DMS114 treated with DMSO at 0.1 percent for 48 hours (cell line): ENCODE results near the gene OR51B4.
"Not testable (repeated sequence)": the region's sequence is repeated elsewhere in the genome, so short reads cannot be mapped to it uniquely, and the experiment has no call there.

ENCODE experiments used
- DNase-seq: peaks from one replicate; lab custom pipeline; 2025; ENCODE audit not compliant: unreplicated experiment; lab: John Stamatoyannopoulos, UW

The OR51B4 gene, protein sequence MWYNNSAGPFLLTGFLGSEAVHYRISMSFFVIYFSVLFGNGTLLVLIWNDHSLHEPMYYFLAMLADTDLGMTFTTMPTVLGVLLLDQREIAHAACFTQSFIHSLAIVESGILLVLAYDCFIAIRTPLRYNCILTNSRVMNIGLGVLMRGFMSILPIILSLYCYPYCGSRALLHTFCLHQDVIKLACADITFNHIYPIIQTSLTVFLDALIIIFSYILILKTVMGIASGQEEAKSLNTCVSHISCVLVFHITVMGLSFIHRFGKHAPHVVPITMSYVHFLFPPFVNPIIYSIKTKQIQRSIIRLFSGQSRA

DNA sequence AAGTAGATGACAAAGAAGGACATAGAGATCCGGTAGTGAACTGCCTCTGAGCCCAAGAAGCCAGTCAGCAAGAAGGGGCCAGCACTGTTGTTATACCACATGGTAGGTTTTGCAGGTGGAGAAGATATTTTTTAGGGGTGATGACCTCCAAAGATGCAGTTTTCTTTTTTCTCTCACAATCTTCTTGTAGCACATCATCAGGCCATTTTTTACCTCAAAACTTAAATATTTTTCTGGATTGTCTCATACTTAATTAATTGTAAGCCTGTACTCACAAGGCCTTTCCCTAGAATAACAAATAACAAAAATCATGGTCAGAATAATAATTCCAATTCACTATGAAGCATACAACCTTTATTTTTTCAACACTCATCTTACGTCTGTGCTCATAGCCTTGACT, at the start of gene OR51B4:
TSS of gene OR51B4 (minus strand) at position 101 of the 400 bp plus-strand sequence. CDS start at position 101, 0 bp downstream.
- no peak for DNase-seq

DNA sequence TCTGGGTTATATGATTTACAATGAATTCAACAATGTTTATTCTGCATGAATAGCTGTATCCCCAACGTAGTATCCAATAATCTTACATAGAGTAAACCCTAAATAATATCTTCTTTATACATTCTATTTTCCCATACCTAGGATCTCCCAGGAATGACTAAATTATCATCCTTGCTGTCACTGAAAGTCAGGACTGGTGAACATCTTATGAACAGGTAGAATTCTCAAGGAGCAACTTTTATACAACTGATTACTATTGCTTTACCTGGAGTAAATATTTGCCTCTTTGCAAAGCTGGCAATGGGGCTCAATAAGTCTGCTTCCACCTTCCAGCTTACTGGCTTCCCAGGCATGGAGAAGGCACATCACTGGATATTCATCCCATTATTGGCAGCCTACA, 49.5 kb upstream of the OR51B4 start, which contains the start of gene OR51B6:
TSS of gene OR51B6 (plus strand) at position 301 of the 400 bp plus-strand sequence. CDS start at position 301, 0 bp downstream.
- DNase-seq: no peak

DNA sequence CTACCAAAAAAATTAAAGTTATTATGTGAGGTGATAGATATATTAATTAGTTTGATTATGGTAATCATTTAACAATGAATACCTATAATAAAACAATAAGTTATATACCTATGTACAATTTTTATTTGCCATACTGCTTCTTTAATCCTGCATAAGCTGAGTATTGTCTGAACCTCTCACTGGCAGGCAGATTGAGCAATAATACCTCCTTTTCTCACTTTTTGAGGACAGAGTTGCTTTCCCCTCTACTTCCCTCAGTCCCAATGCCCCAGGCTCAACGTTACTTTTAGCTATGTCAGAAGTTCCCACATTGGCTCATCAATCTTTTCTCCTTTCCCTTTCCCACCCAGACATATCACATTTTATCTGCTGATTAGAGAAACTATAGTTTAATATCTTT, 47.8 kb upstream of the OR51B4 start:
- no peak for DNase-seq

DNA sequence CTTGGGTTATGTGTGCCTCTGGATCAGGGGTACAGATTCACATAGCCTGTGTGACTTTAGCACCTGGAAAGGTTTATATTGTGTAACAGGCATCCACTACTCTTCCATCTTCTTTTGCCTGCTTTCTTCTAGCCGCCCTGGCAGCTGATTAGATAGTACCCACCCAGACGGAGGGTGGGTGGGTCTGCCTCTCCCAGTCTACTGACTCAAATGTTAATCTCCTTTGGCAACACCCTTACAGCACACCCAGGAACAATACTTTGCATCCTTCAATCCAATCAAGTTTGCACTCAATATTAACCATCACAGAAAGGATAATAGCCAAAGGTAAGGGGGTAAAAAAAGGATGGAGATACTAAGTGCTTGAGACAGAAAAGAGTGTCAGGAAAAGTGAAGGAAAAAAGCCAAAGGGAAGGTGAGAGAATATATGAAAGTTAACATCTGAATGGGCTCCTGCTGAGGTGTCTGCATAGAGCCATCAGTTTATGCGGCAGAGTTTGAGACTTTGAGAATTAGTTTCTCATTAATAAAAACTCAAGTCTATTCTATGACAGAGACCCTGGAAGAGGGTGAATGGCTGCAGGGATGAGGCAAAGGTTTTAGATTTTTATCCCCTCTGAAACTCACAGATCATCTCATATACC, 46.9 kb upstream of the OR51B4 start:
- no peak for DNase-seq

DNA sequence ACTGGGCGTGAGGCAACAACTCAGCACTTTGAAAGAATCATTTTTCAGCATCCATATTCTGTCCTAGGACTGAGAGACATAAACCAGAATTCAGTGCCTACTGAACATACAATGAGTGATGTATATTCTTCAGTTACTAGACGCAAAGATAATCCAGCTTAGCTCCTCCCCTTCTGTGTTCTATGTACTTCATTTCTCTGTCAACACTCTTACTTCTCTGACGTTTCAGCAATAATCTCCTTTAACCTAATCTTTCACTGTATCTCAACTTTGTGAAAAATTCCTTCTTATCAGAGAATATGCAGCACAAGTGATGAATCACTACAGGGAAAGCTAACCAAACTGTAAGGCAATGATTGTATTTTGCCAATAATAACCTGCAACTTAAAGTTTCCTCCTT, 44.1 kb upstream of the OR51B4 start:
- DNase-seq: no peak

DNA sequence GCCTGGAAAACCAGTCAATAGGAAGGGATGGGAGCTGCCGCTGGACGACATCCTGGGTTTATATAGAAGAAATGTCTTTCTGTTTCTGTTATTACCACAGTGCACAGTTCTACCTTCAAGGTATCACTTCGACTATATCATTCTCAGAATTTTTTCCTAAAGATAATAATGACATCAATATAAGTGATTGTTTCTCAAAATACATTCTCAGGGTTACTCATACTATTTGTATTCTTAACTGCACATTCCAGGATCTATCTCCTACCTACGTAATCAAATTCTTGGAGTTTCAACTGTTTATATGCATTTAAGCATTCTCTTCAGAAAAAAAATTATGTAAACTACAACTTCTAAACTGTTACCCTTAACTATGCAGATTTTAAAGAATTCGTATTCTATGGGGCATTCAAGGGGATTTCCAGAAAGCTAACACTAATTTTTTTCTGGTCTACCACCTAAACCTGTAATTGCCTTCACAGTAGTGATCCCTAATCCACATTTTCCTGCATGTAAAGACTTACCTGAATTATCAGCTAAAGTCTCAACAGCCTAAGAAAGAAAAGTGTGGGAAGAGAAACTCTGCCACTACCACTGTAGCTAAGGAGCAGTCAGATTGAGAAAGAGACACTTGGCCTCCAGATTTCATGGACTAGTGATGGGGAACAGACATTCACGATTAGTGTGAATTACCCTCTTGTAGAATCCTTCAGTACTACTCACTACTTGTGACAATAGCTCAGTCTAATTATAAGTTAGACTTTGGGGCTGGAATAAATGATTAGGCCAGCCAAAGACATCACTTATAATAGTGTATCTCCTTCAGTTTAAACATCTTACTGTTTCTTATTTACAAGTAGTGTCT, 42.0 kb upstream of the OR51B4 start, which contains the start of gene OR51B5:
TSS of gene OR51B5 (minus strand) at position 51 of the 862 bp plus-strand sequence. CDS start at position 51, 0 bp downstream.
- DNase-seq: no peak

DNA sequence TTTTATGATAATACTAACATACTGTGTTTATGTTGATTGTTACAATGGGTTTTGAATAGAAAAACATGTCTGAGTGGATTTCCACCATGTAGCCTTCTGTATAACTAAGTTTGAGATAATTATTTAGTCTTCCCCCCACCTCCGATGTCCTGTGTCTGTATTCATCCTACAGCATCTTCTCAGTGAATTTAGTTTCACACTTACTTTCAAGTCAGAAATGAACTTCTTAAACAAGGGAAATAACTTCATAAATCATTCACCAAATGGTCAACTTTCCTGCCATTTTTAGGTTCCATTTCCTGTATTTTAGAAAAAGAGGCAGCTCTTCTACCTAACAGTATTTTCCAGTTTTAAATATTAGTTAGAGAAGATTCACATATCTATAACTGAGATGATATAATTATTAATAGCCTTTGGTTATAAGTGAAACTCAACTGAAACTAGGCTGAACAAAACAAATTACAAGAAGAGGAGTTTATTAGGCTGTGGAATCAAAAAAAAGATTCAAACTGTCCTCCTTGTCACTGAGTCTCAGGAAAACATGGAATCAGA, 38.1 kb upstream of the OR51B4 start:
- no peak for DNase-seq

DNA sequence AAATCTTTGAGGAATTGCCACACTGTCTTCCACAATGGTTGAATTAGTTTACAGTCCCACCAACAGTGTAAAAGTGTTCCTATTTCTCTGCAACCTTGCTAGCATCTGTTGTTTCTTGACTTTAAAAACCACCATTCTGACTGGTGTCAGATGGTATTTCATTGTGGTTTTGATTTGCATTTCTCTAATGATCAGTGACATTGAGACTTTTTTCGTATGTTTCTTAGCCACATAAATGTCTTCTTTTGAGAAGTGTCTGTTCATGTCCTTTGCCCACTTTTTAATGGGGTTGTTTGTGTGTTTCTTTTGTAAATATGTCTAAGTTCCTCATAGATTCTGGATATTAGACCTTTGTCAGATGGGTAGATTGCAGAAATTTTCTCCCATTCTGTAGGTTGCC, 35.5 kb upstream of the OR51B4 start:
- not testable (repeated sequence) for DNase-seq

DNA sequence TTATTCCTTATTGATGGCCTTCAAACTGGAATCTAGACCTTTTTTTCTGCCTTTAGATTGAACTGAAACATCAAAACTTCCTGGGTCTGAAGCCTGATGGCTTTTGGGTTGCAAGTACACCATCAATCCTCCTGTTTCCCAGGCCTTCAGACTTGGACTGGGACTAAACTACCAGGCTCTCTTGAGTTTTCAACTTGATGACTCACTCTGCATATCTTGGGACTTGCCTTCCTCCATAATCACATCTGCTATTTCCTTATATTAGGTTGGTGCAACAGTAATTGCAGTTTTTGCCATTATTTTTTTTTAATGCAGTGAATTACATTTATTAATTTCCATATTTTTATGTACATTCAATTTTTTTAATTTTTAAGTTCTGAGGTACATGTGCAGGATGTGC, 34.6 kb upstream of the OR51B4 start:
- no peak for DNase-seq

DNA sequence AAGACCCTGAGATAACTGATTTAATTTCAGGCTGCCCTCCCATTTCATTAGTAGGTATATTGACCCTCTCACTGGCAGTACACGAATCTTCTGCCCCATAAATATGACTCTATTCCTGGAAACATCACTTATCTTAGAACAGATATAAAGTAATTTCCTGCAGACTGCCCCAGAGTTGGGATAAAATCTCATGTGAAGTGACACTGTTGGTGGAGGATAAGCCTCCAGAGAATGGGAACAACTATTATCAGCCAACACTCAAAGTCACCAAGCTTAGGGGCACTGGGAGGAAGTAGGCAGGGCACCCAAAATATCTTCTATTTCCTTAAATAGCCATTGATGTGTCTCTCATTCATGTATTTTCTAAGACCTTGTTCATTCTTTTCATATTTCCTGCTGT, 33.4 kb upstream of the OR51B4 start:
- DNase-seq: no peak

DNA sequence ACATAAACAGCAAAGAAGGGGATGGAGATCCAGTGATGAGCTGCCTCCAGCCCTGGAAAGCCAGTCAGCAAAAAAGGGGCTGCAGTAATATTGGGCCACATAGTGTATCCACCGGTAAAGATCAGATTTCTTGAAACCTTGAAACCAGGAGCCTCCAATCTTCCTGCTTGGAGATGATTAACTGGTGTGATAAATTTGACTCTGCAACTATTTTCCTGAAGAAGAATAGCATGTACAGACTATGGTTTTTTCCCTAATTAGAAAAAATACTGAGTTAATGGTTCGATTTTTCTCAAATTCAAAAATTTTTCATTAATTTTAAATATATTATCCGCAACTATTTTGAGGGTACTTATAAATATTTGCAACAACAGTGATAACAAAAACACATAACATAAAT, 22.5 kb upstream of the OR51B4 start, which contains the start of gene OR51B2:
TSS of gene OR51B2 (minus strand) at position 101 of the 400 bp plus-strand sequence. CDS start at position 101, 0 bp downstream.
- no peak for DNase-seq

DNA sequence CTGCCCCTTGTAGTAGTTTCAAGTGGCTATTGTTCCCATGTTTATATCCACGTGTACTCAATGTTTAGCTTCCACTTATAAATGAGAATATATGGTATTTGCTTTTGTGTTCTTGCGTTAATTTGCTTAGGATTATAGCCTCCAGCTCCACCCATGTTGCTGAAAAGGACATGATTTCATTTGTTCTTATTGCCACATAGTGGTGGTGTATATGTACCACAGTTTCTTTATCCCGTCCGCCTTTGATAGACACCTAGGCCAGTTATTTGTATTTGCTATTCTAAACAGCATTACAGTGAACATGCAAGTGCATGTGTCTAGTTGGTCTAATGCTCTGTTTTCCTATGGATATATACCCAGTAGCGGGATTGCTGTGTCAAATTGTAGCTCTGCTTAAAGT, 15.5 kb upstream of the OR51B4 start:
- DNase-seq: no peak

DNA sequence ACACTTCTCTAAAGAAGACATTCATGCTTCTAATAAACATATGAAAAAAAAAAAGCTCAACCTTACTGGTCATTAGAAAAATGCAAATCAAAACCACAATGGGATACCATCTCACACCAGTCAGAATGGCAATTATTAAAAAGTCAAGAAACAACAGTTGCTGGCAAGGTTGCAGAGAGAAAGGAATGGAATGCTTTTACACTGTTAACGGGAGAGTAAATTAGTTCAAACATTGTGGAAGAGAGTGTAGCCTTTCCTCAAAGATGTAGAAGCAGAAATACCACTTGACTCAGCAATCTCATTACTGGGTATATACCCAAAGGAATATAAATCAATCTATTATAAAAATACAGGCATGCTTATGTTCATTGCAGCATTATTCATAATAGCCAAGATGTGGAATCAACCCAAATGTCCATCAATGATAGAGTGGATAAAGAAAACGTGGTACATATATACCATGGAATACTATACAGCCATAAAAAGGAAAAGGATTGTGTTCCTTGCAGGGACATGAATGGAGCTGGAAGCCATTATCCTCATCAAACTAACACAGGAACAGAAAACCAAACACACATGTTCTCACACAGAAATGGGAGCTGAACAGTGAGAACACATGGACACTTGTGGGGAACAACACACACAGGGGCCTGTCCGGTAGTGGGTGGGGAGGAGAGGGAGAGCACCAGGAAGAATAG, 11.7 kb upstream of the OR51B4 start:
- DNase-seq: not testable (repeated sequence)

DNA sequence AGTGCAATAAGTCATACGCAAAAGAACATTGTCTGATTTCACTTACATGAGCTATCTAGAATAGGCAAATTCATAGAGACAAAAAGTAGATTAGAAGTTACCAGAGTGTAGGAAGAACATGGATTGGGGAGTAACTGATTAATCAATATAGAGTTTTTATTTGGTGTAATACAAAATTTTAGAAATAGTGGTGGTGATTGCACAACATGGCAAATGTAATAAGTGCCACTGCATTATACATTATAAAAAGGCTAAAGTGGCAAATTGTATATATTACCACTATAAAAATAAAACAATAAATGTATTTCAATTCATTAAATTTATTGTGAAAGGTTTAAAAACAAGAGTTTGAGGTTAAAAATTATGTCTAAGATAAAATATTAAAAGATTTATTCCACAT, 8.7 kb upstream of the OR51B4 start:
- DNase-seq: no peak

DNA sequence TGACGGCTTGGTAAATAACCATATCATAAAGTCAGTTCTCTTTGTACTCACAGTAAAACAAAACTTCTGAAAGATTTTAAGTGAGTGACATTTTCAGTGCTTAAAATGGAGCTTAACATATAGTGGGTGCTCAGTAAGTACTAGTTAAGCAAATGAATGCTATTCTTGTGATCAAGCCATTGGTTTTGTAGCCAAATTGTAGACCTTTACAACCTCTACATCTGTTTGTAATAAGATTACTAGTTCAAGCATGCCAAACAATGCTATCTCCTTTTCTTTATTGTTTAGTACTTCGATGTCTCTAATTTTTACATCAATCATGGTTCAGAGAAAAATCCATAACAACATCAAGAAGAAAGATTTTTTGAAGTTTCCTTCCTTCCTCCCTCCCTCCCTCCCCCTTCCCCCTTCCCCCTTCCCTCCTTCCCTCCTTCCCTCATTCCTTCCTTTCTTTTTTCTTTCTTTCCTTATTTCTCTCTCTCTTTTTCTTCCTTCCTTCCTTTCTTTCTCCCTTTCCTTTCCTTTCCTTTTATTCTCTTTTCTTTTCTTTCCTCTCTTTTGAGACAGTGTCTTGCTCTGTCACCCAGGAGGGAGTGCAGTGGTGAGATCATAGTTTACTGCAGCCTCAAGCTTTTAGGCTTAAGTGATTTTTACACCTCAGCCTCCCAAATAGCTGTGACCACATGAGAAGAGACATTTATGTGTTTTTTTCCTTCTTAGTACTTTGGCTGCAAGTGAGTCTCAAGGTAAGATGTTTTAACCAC, 5.7 kb upstream of the OR51B4 start:
- DNase-seq: no peak

DNA sequence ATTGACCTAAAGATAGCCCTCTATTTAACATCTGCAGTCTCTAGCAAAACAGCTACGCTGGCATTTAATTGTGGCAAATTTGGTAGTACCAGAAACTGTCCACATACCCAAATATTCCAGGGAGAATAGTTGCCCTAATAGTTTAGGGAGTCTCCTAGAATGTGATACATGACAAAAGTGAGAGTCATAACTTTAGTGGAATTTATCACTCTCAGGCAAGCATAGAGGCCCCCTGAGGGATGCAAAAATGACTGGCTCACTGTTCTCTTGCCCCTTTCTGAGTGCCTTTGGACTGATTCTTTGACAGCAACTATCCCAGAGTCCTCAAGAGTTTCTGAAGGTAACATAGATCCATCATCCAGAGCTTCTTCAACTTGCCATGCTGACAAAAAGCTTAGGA, 2.3 kb upstream of the OR51B4 start:
- no peak for DNase-seq

DNA sequence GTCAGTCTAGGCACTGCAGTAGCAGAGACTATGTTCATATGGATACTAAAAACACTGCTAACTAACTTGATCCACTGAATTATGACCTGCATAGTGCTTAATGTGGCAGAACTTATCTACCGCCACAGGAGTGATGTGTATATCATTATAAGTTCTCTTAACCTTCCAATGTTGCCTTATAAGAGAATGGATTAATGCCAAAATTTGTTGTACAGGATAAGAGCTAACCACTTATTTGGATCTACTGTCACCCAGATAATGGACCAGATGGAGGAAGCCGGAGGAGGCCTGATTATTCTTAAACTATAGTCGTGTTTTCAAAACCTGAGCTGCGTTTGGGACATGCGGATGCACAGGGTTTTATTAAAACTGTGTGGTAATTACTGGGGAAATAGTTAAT, 1.9 kb upstream of the OR51B4 start:
- DNase-seq: no peak

DNA sequence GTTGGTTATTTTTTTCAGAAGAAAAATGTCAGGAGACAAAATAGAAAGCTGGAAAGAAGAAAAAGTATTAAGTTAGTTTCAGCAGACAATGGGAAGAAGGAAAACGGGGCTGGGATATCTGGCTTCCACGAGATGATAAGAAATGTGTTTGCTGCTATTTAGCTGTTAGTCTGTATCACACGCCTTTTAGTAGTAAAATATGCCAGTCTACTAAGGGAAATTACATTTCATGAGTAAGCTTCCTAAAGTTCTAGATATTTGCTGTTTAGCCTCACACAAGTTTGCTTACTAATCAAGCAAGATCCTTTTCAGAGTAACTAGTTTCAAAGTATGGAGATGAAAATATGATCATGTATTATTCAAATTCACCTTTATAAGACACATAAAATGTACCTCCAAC, 1.5 kb downstream of the OR51B4 start:
- DNase-seq: no peak

DNA sequence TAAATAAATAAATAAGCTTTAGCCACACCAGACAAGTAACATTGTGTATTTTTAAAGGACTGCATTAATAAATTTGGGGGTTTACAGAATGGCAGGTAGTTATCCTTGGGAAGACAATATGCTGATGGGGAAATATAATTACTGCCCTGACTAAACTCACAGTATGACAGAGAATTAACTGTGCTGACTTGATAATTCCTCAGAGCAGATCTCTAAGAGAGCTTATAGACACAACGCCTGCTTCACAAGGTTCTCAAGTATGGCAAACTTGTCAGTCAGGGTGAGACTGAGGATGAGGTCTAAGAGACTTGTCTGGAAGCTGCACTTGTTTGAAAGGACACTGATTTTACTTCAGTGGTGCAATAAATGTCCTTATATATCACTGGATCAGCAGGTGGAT, 3.3 kb downstream of the OR51B4 start:
- no peak for DNase-seq
